GM18870 (cell line): ENCODE results near the gene NDST4.

Source experiments
- ATAC-seq: cut with Tn5 transposase; IDR thresholded peaks from one replicate; pipeline ENCODE4 v1.9.1; 2021; ENCODE audit warnings: moderate library complexity; ENCODE audit not compliant: unreplicated experiment

NDST4 gene

GRCh38 chr4:114807759-114808404 is 305.5 kb downstream of the NDST4 start:
- ATAC-seq: peak; percentile 97

GRCh38 chr4:114807357-114807756 is 306.1 kb downstream of the NDST4 start:
- ATAC-seq: no peak

GRCh38 chr4:114791976-114792375 is 321.4 kb downstream of the NDST4 start:
- ATAC-seq: no peak

GRCh38 chr4:114785570-114785969 is 327.9 kb downstream of the NDST4 start:
- ATAC-seq: no peak

- ATAC-seq: no peak
Measured at GRCh38 chr4:114783215-114783595, 330.2 kb downstream of the NDST4 start.

- ATAC-seq: no peak
Measured at GRCh38 chr4:114782415-114783214, 330.8 kb downstream of the NDST4 start.

- ATAC-seq: no peak
Measured at GRCh38 chr4:114780205-114780604, 333.2 kb downstream of the NDST4 start.
